ENCODE results near the gene N4BP3.
"Not testable (repeated sequence)": the region's sequence is repeated elsewhere in the genome, so short reads cannot be mapped to it uniquely, and the experiment has no call there.

N4BP3 gene

DNA sequence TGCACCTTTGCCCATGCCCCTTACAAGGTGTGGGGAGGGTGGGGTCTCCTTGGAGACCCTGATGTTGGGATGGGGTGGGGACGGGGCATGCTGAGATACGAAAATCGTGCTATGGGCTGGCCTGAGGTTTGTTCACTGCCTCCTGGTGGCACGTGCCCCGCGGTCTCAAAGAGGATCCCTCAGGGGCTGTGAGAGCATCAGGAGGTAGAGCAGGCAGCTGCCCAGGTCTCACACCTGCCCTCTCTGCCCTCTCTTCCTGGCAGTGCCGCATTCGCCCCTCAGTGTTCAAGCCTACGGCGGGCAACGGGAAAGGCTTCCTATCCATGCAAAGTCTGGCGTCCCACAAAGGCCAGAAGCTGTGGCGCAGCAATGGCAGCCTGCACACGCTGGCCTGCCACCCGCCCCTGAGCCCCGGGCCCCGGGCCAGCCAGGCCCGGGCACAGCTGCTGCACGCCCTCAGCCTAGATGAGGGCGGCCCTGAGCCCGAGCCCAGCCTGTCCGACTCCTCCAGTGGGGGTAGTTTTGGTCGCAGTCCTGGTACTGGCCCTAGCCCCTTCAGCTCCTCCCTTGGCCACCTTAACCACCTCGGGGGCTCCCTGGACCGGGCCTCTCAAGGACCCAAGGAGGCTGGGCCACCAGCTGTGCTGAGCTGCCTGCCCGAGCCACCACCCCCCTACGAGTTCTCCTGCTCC lies 6.7 kb downstream of the N4BP3 start:
- no peak for DNase-seq (ENCODE audit: low read depth, low spot score)
- no peak overlapping the region for H3K4me3 ChIP-seq (ENCODE audit: low read length)

- DNase-seq (ENCODE audit: low read depth, low spot score) = peak; percentile 94
- H3K4me3 ChIP-seq (ENCODE audit: low read length) = peak overlapping the region; percentile 31
Measured at GRCh38 chr5:178120607-178121357, 7.5 kb downstream of the N4BP3 start.

DNA sequence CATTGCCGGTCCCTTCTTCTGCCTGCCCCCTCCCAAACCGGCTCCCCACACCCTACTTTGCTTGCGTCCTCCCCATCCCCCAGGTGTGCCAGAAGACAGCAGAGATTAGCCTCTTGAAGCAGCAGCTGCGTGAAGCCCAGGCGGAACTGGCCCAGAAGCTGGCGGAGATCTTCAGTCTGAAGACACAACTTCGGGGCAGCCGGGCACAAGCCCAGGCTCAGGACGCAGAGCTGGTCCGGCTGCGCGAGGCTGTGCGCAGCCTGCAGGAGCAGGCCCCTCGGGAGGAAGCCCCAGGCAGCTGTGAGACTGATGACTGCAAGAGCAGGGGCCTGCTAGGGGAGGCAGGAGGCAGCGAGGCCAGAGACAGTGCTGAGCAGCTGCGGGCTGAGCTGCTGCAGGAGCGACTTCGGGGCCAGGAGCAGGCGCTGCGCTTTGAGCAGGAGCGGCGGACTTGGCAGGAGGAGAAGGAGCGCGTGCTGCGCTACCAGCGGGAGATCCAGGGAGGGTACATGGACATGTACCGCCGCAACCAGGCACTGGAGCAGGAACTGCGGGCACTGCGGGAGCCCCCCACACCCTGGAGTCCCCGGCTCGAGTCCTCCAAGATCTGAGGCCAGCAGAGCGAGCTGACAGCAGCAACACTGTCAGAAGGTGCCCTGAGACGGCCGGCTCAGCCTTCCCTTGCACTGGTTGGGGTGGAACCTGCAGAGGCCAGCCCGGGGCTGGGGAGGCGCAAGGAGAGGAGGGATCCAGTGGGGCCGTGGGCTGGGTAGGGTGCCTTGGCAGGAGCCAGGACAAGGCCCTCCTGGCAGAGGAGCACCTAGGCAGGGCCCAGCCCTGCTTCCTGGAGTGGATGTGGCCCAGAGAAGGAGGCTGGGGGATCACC lies 8.3 kb downstream of the N4BP3 start:
- peak overlapping the region; percentile 31 for H3K4me3 ChIP-seq (ENCODE audit: low read length)
- no peak for DNase-seq (ENCODE audit: low read depth, low spot score)

GRCh38 chr5:178122346-178122745 lies 9.0 kb downstream of the N4BP3 start:
- no peak for DNase-seq (ENCODE audit: low read depth, low spot score)
- H3K4me3 ChIP-seq (ENCODE audit: low read length) = no peak overlapping the region

- H3K4me3 ChIP-seq (ENCODE audit: low read length) = no peak overlapping the region
- DNase-seq (ENCODE audit: low read depth, low spot score) = no peak
Measured at GRCh38 chr5:178123094-178123965, 10.0 kb downstream of the N4BP3 start.

DNA sequence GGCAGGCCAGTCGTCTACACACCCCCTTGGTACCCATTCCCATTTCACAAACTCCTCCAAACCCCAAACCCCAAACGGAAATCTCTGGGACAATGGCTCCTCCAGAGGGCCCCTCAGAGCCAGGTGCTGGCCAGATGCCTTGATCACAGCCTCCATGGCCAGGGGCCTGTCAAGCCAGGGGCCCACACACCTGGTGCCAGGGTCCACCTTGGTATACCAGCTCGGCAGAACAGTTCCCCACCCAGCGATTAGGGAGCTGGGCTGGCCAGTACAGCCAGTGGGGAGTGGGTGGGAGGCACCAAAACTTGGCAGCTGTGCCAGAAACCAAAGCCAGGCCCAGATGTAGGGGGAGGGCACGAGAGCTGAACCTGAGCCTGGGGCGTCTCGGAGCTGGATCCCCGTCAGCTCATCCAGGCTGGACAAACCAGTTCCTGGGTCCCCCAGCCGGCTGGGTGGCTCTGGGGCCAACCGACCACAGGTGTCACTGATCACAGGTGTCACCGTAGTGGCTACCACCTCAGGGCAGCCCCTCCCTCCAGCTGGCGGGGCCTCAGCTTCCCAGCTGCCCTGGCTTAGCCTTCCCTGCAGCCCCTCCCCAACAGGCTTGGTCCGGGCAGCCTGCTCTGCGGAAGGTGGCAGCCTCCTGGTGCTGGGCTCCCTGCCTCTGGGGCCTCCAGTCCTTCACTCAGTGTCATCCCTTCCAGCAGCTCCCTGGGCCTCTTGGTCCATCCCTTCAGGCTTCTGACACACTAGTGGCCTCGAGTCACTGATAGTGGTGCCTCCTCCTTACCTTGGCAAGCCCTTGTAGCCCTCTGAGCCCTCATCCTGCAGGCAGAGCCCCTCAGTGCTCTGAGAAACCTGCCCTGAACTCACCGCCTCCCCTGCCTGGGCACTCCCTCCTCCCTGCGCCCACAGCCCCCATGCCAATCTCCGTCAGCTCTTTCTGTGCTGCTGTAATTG lies 10.9 kb downstream of the N4BP3 start:
- no peak for DNase-seq (ENCODE audit: low read depth, low spot score)
- H3K4me3 ChIP-seq (ENCODE audit: low read length) = no peak overlapping the region

DNA sequence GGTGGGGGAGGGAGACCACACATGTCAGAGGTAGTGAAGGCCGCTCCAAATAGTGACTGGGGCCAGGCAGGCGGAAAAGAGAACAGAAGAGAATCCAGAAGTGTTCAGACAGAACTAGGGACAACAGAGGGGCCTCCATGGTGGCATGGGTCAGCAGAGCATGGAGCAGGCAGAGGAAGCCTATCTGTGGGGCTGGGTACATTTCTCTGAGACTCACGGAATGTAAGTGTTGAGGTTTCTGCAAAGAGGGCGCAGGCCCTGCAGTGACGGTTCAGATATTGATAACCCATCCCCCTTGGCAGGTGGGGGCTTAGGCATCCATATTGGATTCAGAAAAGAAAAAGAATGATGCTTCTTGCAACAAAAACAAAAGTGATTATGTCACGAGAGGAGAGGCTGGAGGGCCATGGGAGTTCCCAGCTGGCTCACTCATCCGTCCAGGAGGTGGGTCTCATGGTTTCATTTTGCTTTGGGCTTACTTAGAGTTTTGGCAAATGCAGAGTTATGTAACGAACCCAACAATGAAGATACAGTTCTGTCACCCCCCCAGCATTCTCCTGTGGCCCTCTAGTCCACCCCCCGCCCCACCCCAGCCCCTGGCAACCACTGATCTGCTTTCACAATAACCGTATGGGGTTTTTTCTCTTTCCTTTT lies 12.0 kb downstream of the N4BP3 start:
- H3K4me3 ChIP-seq (ENCODE audit: low read length) = no peak overlapping the region
- no peak for DNase-seq (ENCODE audit: low read depth, low spot score)

DNA sequence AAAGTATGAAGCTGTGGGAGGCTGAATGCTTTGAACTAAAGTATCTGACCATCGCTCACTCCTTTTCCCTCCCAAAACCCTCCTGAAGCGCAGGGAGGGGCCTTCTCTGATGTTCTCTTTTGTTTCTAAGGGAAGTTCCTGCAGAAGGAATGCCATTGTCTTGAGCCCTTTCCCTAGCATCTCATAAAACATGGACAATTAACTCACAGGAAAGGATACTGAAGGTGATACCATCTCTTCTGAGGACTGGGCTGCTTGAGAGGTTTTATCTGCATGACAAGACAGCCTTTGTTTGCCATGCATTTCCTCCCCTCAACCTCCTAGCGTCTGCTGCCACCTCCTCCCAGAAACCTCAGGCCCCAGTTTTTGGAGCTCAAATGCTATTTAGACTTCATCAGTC lies 13.2 kb downstream of the N4BP3 start:
- H3K4me3 ChIP-seq (ENCODE audit: low read length) = no peak overlapping the region
- DNase-seq (ENCODE audit: low read depth, low spot score) = no peak

DNA sequence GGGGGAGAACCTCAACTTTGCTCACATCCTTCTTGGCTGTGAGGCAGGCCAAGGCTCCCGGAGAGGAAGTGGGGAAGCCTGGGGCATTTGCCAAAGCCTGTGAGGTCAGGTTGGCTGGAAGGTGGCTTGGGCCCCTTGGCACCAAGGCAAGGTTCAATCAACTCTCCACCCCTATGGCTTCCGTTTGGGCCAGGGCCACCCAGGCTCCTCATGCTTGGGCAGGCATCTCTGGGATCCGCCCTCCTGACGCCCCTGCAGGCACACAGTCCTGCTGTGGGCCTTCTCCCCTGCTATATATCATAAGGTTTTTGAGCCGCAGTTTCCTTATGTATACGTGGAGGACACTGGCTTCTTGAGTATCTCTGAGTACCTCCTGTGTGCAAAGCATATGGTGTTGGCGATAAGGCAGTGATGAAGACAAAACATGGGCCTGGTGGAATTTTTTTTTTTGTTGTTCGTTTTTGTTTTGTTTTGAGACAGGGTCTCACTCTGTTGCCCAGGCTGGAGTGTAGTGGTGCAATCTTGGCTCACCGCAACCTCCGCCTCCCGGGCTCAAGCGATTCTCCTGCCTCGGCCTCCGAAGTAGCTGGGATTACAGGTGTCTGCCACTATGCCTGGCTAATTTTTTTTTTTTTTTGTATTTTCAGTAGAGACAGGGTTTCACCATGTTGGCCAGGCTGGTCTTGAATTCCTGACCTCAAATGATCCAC lies 14.1 kb downstream of the N4BP3 start:
- DNase-seq (ENCODE audit: low read depth, low spot score); H3K4me3 ChIP-seq (ENCODE audit: low read length): not testable (repeated sequence)

DNA sequence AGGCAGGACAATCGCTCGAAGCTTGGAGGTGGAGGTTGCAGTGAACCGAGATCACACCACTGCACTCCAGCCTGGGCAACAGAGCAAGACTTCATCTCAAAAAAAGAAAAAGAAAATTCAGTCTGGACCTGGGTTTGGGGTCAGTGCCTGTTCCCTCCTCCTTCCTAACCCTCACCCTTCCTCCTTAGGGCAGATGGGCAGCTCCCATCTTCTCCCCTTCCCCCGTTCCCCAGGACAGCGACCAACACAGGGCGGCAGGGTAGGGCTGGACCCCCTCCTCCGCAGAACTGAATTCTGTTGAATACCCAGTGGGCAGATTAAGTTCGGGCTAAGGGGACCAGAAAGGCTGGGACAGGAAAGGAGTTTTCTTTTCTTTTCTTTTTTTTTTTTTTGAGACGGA lies 16.0 kb downstream of the N4BP3 start:
- H3K4me3 ChIP-seq (ENCODE audit: low read length) = no peak overlapping the region
- no peak for DNase-seq (ENCODE audit: low read depth, low spot score)

DNA sequence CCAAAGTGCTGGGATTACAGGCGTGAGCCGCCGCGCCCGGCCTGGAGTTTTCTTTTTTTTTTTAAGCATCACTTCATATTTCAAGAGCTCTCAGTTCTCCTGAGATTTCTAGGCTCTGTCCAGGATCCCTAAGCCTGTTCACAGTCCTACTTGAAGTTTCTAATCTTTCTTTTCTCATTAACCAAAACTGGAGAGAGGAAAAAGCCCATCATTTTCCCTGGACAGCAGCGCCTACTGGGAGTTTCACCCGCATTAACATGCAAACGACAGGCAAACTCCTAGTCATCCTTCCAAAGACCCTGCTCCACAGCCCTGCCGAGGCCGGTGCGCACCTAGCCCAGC lies 16.9 kb downstream of the N4BP3 start:
- H3K4me3 ChIP-seq (ENCODE audit: low read length) = peak overlapping the region; percentile 76
- DNase-seq (ENCODE audit: low read depth, low spot score) = not testable (repeated sequence)

DNA sequence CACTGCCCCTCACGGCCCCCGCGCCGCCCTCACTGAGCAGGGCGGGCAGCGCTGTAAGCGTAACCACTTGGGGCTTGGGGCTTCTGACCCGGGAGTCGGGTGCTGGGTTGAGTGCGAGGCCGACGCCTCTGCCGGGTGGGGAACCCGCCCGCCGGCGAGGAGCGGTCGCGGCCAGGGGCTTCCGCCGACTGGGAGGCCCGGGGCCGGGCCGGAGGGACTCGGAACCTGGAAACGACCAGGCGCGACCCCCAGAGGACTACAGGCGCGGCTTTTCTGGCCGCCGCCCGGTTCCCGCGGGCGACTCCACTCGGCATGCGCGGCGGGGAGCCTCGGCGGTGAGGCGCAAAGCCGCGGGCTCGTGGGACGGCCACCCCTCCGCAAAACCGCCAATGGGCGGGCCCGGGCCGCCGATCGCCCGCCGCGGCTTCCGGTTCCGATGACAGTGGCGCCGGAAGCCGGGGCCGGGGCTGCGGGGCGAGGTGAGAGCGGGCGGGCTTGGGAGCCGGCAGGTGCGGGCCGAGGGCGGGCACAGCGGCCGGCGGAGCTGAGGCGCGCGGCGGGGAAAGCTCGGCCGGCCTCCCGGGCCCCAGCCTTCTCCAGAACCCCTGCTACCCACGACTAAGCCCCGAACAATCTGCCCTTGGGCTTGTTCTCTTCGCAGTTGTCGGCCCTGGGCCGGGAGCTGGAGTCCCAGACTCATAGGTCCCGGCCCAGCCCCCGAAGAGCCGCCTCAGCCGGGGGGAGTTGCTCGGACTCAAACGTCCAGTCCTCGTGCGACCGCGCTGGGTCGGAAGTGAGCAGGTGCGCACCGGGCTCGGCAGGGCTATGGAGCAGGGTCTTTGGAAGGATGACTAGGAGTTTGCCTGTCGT lies 17.5 kb downstream of the N4BP3 start, which contains the start of gene RMND5B:
Gene RMND5B (plus strand): TSS at position 439 of the 870 bp plus-strand sequence. CDS start 7,106 bp downstream, outside the sequence.
- peak within 1 kb of the TSS; percentile 76 for H3K4me3 ChIP-seq (ENCODE audit: low read length)
- peak; percentile 47 for DNase-seq (ENCODE audit: low read depth, low spot score)

DNA sequence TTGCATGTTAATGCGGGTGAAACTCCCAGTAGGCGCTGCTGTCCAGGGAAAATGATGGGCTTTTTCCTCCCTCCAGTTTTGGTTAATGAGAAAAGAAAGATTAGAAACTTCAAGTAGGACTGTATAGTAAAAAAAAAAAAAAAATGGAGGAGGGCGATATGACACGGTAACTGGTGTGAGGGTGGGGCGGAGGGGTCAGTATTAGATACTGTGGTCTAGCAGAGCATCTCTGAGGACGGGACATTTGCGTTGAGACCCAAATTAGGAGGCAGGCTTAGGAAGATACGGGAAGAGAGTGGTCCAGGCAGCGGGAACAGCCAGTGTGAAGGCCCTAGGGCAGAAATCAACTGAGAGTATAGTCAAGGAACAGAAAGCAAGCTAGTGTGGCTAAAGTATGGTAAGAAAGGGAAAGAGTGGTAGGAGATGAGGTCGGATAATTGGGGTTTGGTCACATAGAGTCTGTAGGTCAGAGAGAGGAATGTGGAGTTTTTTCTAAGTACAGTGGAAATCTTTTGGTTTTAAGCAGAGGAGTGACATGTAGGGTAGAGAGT lies 18.2 kb downstream of the N4BP3 start:
- peak overlapping the region; percentile 76 for H3K4me3 ChIP-seq (ENCODE audit: low read length)
- no peak for DNase-seq (ENCODE audit: low read depth, low spot score)

GRCh38 chr5:178136990-178137389 lies 23.7 kb downstream of the N4BP3 start:
- no peak overlapping the region for H3K4me3 ChIP-seq (ENCODE audit: low read length)
- DNase-seq (ENCODE audit: low read depth, low spot score) = no peak

DNA sequence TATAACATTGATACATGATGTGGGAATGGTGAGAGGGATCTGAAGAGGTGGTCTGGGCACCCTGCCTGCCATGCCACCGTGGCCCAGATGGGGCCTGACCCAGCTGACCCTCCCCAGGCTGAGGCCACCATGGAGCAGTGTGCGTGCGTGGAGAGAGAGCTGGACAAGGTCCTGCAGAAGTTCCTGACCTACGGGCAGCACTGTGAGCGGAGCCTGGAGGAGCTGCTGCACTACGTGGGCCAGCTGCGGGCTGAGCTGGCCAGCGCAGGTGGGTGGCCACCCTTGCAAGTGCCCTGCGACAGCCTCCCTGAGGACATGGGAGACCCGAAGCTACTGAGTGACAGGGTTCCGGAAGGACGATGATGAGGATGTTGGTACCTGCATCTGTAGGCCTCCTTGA lies 24.7 kb downstream of the N4BP3 start:
- no peak for DNase-seq (ENCODE audit: low read depth, low spot score)
- H3K4me3 ChIP-seq (ENCODE audit: low read length) = no peak overlapping the region

DNA sequence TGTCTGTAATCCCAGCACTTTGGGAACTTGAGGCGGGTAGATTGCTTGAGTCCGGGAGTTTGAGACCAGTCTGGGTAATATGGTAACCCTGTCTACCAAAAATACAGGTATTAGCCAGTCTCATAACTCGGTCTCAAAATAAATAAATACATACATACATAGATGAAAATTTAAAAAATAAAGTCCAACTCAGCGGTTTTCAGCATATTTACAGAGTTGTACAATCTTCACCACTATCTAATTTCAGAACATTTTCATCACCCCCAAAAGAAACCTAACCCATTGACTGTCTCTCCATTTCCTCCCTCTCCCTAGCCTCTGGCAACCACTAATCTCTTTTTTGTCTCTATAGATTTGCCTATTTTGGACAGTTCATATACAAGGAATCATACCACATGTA lies 28.2 kb downstream of the N4BP3 start:
- H3K4me3 ChIP-seq (ENCODE audit: low read length) = no peak overlapping the region
- DNase-seq (ENCODE audit: low read depth, low spot score) = no peak

Data from Jurkat, Clone E6-1 (cell line).